Fibroblast of the aortic adventitia (primary cell): ENCODE results near the gene ATP8A1. TPM values are rescaled to one million over a fixed set of nuclear protein-coding genes. Genes with fewer than 3 reads are reported as not detected.

Source experiments
- DNase-seq: peaks from one replicate; pipeline ENCODE4 v3.0.0-alpha.2; 2010; ENCODE audit warnings: low read depth
- H3K4me3 ChIP-seq: 2 replicates; pipeline ENCODE4 v1.5.1; 2011; ENCODE audit warnings: low read depth, mild to moderate bottlenecking, control low read depth, low read length, moderate library complexity
- total RNA-seq: library from RNA; depleted of rRNA; stranded (reverse); fragments of >200 nt; gene quantifications from 2 replicates; pipeline ENCODE4 v1.2.3, GENCODE V29; 2012; ENCODE audit warnings: low replicate concordance
- TF ChIP-seq, protein P1 (sequence below): IDR thresholded peaks from 2 replicates; pipeline ENCODE4 v1.5.1; 2011; ENCODE audit warnings: mild to moderate bottlenecking, low read length, control low read depth, inconsistent platforms; ENCODE audit not compliant: insufficient read depth

Gene ATP8A1
- total RNA-seq, 1 donor = 7.5 TPM

DNA sequence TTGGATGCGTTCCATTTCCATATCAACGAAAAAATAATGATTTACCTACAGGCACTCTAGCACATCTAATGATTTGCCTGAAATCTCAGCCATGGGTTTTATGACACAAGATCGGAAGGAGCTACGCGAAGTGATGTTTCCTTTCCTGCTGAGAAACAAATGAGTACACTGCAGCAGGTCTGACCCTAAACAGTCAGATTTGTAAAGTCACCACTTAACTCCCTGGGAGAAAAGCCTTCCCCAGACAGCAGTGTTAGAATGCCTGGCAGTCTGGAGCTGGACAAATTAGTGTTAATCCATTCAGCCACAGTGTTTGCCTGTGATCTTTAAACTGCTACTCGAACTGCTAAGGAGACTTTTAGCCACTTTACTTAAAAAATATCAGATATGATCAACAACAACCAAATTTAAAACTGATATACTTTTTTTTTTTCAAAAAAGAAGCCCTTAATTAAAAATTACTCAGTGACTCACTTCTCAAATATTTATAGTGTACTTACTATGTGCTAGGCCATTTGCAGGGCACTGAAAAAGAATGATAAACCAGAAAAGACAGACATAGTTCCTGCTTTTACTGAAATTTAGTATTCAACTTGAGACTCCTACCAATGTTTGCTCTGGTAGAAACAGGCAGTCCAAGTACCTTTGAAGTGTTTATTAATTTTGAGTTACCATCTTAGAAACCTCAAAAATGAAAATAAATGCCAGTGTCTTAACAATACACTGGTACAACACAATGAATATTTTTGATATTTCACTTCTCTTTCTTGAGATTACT, 155.1 kb downstream of the ATP8A1 start:
- TF ChIP-seq, protein P1, sequence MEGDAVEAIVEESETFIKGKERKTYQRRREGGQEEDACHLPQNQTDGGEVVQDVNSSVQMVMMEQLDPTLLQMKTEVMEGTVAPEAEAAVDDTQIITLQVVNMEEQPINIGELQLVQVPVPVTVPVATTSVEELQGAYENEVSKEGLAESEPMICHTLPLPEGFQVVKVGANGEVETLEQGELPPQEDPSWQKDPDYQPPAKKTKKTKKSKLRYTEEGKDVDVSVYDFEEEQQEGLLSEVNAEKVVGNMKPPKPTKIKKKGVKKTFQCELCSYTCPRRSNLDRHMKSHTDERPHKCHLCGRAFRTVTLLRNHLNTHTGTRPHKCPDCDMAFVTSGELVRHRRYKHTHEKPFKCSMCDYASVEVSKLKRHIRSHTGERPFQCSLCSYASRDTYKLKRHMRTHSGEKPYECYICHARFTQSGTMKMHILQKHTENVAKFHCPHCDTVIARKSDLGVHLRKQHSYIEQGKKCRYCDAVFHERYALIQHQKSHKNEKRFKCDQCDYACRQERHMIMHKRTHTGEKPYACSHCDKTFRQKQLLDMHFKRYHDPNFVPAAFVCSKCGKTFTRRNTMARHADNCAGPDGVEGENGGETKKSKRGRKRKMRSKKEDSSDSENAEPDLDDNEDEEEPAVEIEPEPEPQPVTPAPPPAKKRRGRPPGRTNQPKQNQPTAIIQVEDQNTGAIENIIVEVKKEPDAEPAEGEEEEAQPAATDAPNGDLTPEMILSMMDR = no peak
- H3K4me3 ChIP-seq = no peak overlapping the region
- no peak for DNase-seq

DNA sequence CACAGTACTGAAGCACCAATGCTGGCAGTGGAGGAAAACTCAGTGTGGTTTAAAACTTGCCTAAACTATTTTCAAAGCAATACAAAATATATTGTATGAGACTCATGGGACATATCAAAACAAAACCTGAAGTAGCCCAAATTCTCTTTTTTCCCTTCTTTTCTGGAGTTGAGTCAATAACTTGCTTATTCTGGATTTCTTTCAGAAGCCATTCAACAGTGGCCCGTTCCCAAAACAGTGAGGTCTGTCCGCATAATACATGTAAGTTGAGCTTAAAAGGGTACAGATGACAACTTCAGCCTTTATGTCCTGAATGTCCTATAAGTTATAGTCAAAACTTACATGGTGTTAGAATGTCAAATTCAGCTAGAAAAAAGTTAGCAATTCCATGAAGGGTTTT, 158.9 kb downstream of the ATP8A1 start:
- no peak overlapping the region for H3K4me3 ChIP-seq
- peak; percentile 1 for DNase-seq
- TF ChIP-seq, protein P1 = no peak

DNA sequence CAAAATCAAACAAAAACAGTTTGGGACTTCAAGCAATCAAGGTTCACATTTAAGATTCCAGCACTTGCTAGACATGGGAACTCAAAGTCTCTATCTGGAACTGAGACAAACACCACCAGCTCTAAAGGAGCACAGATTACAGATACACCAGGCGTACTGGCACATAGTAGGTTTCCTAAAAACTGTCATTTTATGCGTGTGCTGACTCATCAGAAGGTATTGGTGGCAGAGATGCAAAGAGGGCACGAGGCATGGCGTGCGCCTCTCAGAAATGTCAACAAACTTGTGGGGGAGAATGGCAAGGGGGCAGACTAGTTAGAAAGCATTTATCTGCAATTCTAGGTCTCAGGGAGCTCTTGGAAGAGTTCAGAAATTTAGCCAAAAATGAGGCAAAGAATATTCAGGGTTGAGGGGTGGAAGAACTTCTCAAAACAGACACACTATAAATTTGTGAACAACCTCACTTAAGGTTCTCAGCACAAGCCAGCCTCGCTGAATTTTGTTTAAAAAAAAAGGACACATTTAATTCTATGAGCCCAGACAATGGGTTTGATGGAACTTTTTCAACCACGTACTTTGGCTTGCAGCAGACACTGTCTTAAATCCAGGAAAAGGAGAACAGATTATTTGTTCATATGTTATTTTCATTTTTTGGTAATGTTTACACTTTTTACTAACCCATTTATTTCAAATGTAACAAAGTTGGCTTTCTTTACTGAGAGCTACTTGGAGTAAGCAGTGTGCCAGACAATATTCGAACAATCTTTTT, 159.6 kb downstream of the ATP8A1 start:
- H3K4me3 ChIP-seq = no peak overlapping the region
- TF ChIP-seq, protein P1 = no peak
- no peak for DNase-seq

DNA sequence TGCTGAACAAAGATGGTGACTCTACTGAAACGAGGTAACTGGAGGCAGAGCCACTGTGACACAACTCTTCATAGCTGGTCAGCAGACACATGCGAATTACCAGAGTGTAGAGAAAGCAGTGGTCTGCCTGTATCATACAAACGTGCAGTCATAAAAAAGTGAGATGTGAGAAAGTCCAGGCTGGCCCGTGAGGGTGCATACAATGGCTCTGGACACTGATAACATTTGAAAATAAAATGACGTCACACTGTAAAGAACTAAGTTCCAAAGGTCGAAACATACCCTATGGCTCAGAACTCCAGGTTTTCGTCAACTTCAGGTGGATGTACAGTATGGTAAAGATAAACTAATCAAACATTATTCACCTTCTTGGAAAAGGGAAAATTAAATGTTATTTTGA, 163.9 kb downstream of the ATP8A1 start:
- H3K4me3 ChIP-seq = no peak overlapping the region
- no peak for DNase-seq
- TF ChIP-seq, protein P1 = no peak

DNA sequence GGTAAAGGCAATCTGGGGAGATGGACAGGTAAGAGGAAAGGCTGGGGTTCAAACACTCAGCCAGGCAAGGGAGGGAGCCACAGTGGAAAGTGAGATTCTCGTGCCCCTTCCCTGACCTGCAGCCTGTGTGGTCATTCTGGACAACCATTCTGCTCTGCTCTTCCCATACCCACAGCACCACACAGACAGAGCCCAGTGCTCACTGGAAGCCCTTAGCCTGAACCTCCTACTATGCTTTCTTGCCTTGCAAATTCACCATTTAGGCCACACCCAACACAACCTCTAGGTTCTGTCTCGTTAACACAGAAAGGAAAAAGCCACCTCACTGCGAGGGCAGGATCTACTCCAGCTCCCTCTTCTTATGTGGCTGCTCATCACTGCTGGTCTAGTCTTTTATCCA, 166.9 kb downstream of the ATP8A1 start:
- TF ChIP-seq, protein P1 = no peak
- no peak overlapping the region for H3K4me3 ChIP-seq
- no peak for DNase-seq

DNA sequence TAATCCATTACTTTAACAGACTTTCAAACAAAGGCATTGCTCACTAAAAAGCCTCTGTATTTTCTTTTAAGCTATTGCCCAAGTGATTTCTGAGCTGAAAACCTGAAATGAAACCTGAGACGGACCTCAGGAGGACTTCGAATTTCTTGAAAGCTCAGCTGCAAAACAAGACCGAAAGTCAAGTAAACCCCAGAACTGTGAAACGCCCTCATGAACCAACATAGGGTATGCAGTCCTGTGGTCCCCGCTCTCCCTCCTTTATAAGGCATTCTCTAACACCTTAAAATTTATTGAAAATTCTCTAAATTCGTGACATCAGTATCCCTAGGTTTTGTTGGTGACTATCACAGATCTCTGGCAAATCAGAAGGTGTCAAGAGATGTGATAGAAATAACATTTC, 167.8 kb downstream of the ATP8A1 start:
- H3K4me3 ChIP-seq = no peak overlapping the region
- TF ChIP-seq, protein P1 = no peak
- no peak for DNase-seq
